ENCODE data around the gene XPO6.
A peak's percentile ranks its signal among the peaks of the same experiment; 100 is the strongest.
"Not testable (repeated sequence)": the region's sequence is repeated elsewhere in the genome, so short reads cannot be mapped to it uniquely, and the experiment has no call there.

XPO6 gene

DNA sequence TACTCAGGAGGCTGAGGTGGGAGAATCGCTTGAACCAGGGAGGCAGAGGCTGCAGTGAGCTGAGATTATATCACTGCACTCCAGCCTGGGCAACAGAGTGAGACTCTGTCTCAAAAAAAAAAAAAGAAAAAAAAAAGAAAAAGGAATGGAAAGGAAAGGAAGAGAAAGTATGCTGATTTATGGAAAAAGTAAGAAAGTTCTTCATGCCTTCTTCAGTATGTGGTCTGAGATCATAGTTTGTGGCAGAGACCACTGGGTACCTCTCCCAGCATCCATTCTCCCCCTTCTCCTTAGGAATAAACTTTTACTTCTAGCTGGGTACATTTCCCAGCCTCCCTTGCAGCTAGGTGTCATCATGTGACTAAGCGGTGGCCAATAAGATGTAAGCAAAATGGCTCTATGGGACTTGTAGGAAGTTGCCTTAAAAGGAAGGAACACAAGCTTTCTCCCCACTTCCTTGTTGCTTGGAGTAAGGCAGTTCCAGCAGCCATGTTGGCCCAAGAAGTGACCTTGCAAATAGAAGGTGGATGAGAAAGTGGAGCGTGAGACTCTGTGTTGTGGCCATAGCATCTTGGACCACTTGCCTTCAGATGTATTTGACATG, 26.1 kb upstream of the XPO6 start:
- DNase-seq (ENCODE audit: low read depth): peak; percentile 52
- TF ChIP-seq, protein P1, sequence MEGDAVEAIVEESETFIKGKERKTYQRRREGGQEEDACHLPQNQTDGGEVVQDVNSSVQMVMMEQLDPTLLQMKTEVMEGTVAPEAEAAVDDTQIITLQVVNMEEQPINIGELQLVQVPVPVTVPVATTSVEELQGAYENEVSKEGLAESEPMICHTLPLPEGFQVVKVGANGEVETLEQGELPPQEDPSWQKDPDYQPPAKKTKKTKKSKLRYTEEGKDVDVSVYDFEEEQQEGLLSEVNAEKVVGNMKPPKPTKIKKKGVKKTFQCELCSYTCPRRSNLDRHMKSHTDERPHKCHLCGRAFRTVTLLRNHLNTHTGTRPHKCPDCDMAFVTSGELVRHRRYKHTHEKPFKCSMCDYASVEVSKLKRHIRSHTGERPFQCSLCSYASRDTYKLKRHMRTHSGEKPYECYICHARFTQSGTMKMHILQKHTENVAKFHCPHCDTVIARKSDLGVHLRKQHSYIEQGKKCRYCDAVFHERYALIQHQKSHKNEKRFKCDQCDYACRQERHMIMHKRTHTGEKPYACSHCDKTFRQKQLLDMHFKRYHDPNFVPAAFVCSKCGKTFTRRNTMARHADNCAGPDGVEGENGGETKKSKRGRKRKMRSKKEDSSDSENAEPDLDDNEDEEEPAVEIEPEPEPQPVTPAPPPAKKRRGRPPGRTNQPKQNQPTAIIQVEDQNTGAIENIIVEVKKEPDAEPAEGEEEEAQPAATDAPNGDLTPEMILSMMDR (IDR thresholded peaks at IDR 0.05; ENCODE audit: low read depth, low read length): no peak
- TF ChIP-seq POLR2A (IDR thresholded peaks at IDR 0.05; ENCODE audit: extremely low read depth, insufficient read length) (no peak), MYC (IDR thresholded peaks at IDR 0.05; ENCODE audit: low read depth, low read length) (no peak)
- TF ChIP-seq, protein P2, sequence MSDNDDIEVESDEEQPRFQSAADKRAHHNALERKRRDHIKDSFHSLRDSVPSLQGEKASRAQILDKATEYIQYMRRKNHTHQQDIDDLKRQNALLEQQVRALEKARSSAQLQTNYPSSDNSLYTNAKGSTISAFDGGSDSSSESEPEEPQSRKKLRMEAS (IDR thresholded peaks at IDR 0.05; ENCODE audit: low read depth, low read length): no peak
- H3K4me3 ChIP-seq (ENCODE audit: low read depth, low read length): no peak overlapping the region

DNA sequence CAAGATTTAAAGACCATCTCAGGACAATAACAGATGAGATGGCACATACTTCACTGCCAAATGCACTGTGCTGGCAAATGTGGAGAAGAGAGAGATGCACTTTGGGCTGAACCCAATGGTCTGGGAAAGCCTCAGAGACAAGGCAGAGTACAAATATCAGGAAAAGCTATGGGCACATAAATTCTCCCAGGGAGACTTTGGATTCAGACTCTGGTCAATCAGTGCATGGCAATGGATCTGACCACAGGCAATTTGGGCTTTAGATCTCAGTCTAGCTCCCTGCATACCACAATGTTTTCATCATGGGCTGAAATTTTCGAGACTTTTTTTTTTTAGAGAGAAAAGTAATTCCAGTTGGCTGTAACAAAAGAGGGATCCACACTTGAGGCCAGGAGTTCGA, 20.0 kb upstream of the XPO6 start:
- no peak for DNase-seq (ENCODE audit: low read depth)
- TF ChIP-seq MYC (IDR thresholded peaks at IDR 0.05; ENCODE audit: low read depth, low read length): no peak
- TF ChIP-seq, protein P1 (IDR thresholded peaks at IDR 0.05; ENCODE audit: low read depth, low read length): no peak
- TF ChIP-seq, protein P2 (IDR thresholded peaks at IDR 0.05; ENCODE audit: low read depth, low read length): no peak
- TF ChIP-seq POLR2A (IDR thresholded peaks at IDR 0.05; ENCODE audit: extremely low read depth, insufficient read length): no peak
- no peak overlapping the region for H3K4me3 ChIP-seq (ENCODE audit: low read depth, low read length)

DNA sequence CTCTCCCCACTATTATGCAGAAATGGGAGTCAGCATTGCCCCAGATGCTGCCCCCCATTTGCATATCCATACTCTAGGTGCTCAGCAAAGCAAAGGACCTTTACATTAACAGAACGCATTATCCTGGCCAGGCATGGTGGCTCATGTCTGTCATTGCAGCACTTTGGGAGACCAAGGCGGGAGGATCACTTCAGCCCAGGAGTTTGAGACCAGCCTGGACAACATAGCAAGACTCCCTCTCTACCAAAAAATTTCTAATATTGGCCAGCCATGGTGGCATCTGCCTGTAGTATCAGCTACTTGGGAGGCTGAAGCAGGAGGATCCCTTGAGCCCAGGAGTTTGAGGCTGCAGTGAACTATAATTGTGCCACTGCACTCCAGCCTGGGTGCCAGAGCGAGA, 12.1 kb upstream of the XPO6 start:
- not testable (repeated sequence) for H3K4me3 ChIP-seq (ENCODE audit: low read depth, low read length); DNase-seq (ENCODE audit: low read depth)

DNA sequence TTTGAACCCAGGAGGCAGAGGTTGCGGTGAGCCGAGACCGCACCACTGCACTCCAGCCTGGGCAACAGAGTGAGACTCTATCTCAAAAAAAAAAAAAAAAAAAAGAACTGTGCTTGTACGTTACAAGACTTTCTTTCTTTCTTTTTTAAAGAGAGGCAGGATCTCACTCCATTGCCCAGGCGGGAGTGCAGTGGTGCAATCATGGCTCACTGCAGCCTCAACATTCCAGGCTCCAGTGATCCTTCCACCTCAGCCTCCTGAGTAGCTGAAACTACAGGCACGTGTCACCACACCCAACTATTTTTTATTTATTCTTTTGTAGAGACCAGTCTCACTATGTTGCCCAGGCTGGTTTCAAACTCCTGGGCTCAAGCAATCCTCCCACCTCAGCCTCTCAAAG, 8.0 kb upstream of the XPO6 start:
- DNase-seq (ENCODE audit: low read depth); H3K4me3 ChIP-seq (ENCODE audit: low read depth, low read length): not testable (repeated sequence)

DNA sequence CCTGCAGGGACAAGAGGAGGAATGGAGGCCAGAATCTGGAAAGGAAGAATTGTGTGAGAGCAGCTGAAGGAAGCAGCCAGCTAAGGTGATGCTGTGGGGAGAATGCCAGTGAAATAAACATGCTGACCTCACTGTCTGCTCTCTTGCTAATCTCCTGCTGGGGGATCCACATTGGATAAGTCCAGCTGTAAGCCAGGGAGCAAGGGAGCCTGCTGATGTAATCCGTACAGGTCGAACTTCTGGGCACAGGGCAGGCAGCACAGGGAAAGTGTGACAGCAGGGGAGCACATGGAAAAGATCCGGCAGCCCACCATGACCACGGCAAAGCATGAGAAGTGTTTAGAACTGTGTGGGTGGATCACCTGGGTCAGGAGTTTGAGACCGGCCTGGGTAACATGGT, 7.5 kb upstream of the XPO6 start:
- TF ChIP-seq MYC (IDR thresholded peaks at IDR 0.05; ENCODE audit: low read depth, low read length) (no peak), POLR2A (IDR thresholded peaks at IDR 0.05; ENCODE audit: extremely low read depth, insufficient read length) (no peak)
- TF ChIP-seq, protein P2 (IDR thresholded peaks at IDR 0.05; ENCODE audit: low read depth, low read length): no peak
- TF ChIP-seq, protein P1 (IDR thresholded peaks at IDR 0.05; ENCODE audit: low read depth, low read length): no peak
- DNase-seq (ENCODE audit: low read depth): no peak
- H3K4me3 ChIP-seq (ENCODE audit: low read depth, low read length): no peak overlapping the region

DNA sequence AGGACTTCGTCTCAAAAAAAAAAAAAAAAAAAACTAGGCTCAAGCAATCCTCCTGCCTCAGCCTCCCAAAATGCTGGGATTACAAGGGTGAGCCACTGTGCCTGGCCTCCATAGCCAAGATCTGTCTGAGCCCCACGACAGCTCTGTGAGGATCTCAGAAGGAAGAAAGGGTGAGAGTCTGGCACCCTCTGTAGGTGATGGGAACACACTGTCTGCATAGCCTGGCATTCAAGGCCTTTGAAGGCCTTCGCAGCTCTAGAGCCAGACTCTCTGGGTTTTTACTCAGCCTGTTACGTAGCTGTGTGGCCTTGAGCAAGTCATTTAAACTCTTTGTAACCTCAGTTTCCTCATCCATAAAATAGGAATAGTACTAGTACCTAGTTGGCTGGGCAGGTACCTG, 6.3 kb upstream of the XPO6 start:
- no peak overlapping the region for H3K4me3 ChIP-seq (ENCODE audit: low read depth, low read length)
- peak; percentile 69 for DNase-seq (ENCODE audit: low read depth)
- TF ChIP-seq POLR2A (IDR thresholded peaks at IDR 0.05; ENCODE audit: extremely low read depth, insufficient read length): no peak
- TF ChIP-seq, protein P2 (IDR thresholded peaks at IDR 0.05; ENCODE audit: low read depth, low read length): no peak
- no peak for TF ChIP-seq MYC (IDR thresholded peaks at IDR 0.05; ENCODE audit: low read depth, low read length)
- TF ChIP-seq, protein P1 (IDR thresholded peaks at IDR 0.05; ENCODE audit: low read depth, low read length): peak; percentile 56

DNA sequence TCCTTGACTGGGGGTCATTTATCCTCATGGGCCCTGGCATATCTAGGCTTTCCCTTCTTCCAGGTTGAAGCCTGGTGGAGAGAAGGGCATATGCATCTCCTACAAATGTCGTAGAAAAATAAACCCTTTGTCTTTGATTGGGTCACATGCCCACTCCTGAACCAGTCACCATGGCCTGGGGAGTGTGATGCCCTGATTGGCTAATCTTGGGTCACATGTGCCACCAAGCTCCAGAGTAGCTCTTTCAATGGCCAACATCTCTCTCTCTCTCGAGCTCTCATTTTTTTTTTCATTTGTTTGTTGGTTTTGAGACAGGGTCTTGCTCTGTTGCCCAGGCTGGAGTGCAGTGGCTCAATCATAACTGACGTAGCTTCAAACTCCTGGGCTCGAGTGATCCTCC, 5.6 kb upstream of the XPO6 start:
- no peak for TF ChIP-seq POLR2A (IDR thresholded peaks at IDR 0.05; ENCODE audit: extremely low read depth, insufficient read length)
- TF ChIP-seq MYC (IDR thresholded peaks at IDR 0.05; ENCODE audit: low read depth, low read length): no peak
- TF ChIP-seq, protein P1 (IDR thresholded peaks at IDR 0.05; ENCODE audit: low read depth, low read length): no peak
- TF ChIP-seq, protein P2 (IDR thresholded peaks at IDR 0.05; ENCODE audit: low read depth, low read length): no peak
- no peak overlapping the region for H3K4me3 ChIP-seq (ENCODE audit: low read depth, low read length)
- DNase-seq (ENCODE audit: low read depth): no peak
